HepG2 (cell line): ENCODE data around the gene NDUFB10. TPM values are rescaled to one million over a fixed set of nuclear protein-coding genes. Genes with fewer than 3 reads are reported as not detected.

Experiments
- ARID2 ChIP-seq: sonication (generic); formaldehyde crosslinking; IDR thresholded peaks from 2 replicates; pipeline ENCODE4 v1.8.1; 2022; ENCODE audit warnings: mild to moderate bottlenecking, missing genetic modification reagents, borderline replicate concordance
- BHLHE40 ChIP-seq: IDR thresholded peaks from 2 replicates; pipeline ENCODE4 v1.6.1; 2011; ENCODE audit warnings: low read length, improper control_type of control experiment
- FOXK1 ChIP-seq: sonication (generic); formaldehyde crosslinking; IDR thresholded peaks from 2 replicates; pipeline ENCODE4 v1.4.0; 2020; ENCODE audit warnings: low read depth, missing genetic modification reagents, borderline replicate concordance
- GTF3A ChIP-seq: sonication (generic); formaldehyde crosslinking; conservative IDR thresholded peaks from 2 replicates; pipeline ENCODE4 v1.4.0; 2020; ENCODE audit warnings: mild to moderate bottlenecking, missing genetic modification reagents
- HNRNPL ChIP-seq: fragments of 200-400 bp; formaldehyde crosslinking; IDR thresholded peaks from 2 replicates; pipeline ENCODE4 v1.6.1; 2017; ENCODE audit warnings: mild to moderate bottlenecking, low read depth, low read length
- IKZF1 ChIP-seq: fragments of 450-650 bp; IDR thresholded peaks from 2 replicates; pipeline ENCODE4 v1.7.1; 2016
- NFE2L2 ChIP-seq: fragments of 150-350 bp; IDR thresholded peaks from 2 replicates; pipeline ENCODE4 v1.6.1; 2014; ENCODE audit warnings: low read length
- NR3C1 ChIP-seq: sonication (generic); formaldehyde crosslinking; IDR thresholded peaks from 2 replicates; pipeline ENCODE4 v1.4.0; 2020; ENCODE audit warnings: missing genetic modification reagents
- SIX1 ChIP-seq: sonication (generic); formaldehyde crosslinking; IDR thresholded peaks from 2 replicates; pipeline ENCODE4 v1.4.0; 2020; ENCODE audit warnings: missing genetic modification reagents, borderline replicate concordance
- TEAD2 ChIP-seq: sonication (generic); formaldehyde crosslinking; IDR thresholded peaks from 2 replicates; pipeline ENCODE4 v1.9.0; 2021; ENCODE audit warnings: missing genetic modification reagents
- TRIM24 ChIP-seq: sonication (generic); formaldehyde crosslinking; IDR thresholded peaks from 2 replicates; pipeline ENCODE4 v1.8.0; 2022; ENCODE audit warnings: mild to moderate bottlenecking, missing genetic modification reagents
- TSC22D2 ChIP-seq: sonication (generic); formaldehyde crosslinking; IDR thresholded peaks from 2 replicates; pipeline ENCODE4 v1.5.1; 2020; ENCODE audit warnings: missing genetic modification reagents, mild to moderate bottlenecking, borderline replicate concordance
- U2AF2 ChIP-seq: fragments of 200-400 bp; formaldehyde crosslinking; IDR thresholded peaks from 2 replicates; pipeline ENCODE4 v1.6.1; 2017; ENCODE audit warnings: low read depth, mild to moderate bottlenecking, low read length
- ZFP90 ChIP-seq: sonication (generic); formaldehyde crosslinking; IDR thresholded peaks from 2 replicates; pipeline ENCODE4 v1.8.0; 2022; ENCODE audit warnings: missing genetic modification reagents, mild to moderate bottlenecking, inconsistent platforms, borderline replicate concordance
- ZKSCAN1 ChIP-seq: fragments of 150-350 bp; IDR thresholded peaks from 2 replicates; pipeline ENCODE4 v1.6.1; 2014; ENCODE audit warnings: low read length
- ZMYM4 ChIP-seq: sonication (generic); formaldehyde crosslinking; IDR thresholded peaks from 2 replicates; pipeline ENCODE4 v1.8.1; 2023; ENCODE audit warnings: mild to moderate bottlenecking, missing genetic modification reagents
- ZNF776 ChIP-seq: sonication (generic); formaldehyde crosslinking; IDR thresholded peaks from 2 replicates; pipeline ENCODE4 v1.4.0; 2020; ENCODE audit warnings: mild to moderate bottlenecking, missing genetic modification reagents
- ZNF850 ChIP-seq: sonication (generic); formaldehyde crosslinking; conservative IDR thresholded peaks from 2 replicates; pipeline ENCODE4 v1.9.0; 2021; ENCODE audit warnings: mild to moderate bottlenecking, missing genetic modification reagents
- polyA plus RNA-seq, 8 experiments: library from polyadenylated mRNA; depleted of rRNA in 3 of 8; stranded (reverse) in 7 of 8; unstranded in 1 of 8; fragments of >200 nt; fragmentation: Illumina TruSeq in 4 of 8; extraction: Trizol in 4 of 8; gene quantifications; 2 replicates each; pipeline versions ENCODE4 v1.2.1 to v1.2.3, GENCODE V29; 2011 to 2016; ENCODE audit warnings: low read depth in 4 of 8, missing spikeins in 1 of 8, mixed read lengths in 1 of 8; ENCODE audit not compliant: insufficient read depth in 1 of 8
- total RNA-seq, 5 experiments: library from RNA; depleted of rRNA; stranded (reverse); fragments of >200 nt; fragmentation: Illumina TruSeq; extraction: Trizol; gene quantifications; 2 replicates each; pipeline ENCODE4 v1.2.3, GENCODE V29; 2016; ENCODE audit warnings: low read depth in 1 of 5
- TF ChIP-seq, protein P1 (sequence below): sonication (generic); formaldehyde crosslinking; conservative IDR thresholded peaks from 2 replicates; pipeline ENCODE4 v1.4.0; 2020; ENCODE audit warnings: missing genetic modification reagents
- TF ChIP-seq, protein P2 (sequence below): sonication (generic); formaldehyde crosslinking; IDR thresholded peaks from 2 replicates; pipeline ENCODE4 v1.4.0; 2020; ENCODE audit warnings: mild to moderate bottlenecking, low read depth, missing genetic modification reagents
- TF ChIP-seq, protein P3 (sequence below): sonication (generic); formaldehyde crosslinking; IDR thresholded peaks from 2 replicates; pipeline ENCODE4 v1.8.1; 2023; ENCODE audit warnings: mild to moderate bottlenecking, inconsistent platforms, moderate library complexity, missing genetic modification reagents, borderline replicate concordance
- TF ChIP-seq, protein P4 (sequence below): sonication (generic); formaldehyde crosslinking; conservative IDR thresholded peaks from 2 replicates; pipeline ENCODE4 v1.4.0; 2020; ENCODE audit warnings: missing genetic modification reagents
- TF ChIP-seq, protein P5 (sequence below): sonication (generic); formaldehyde crosslinking; IDR thresholded peaks from 2 replicates; pipeline ENCODE4 v1.5.0; 2020; ENCODE audit warnings: missing genetic modification reagents, mild to moderate bottlenecking, borderline replicate concordance
- TF ChIP-seq, protein P6 (sequence below): sonication (generic); formaldehyde crosslinking; IDR thresholded peaks from 2 replicates; pipeline ENCODE4 v1.5.1; 2020; ENCODE audit warnings: mild to moderate bottlenecking, missing genetic modification reagents, moderate library complexity

The NDUFB10 gene
- total and polyA plus RNA-seq, 2 of the 13 experiments (the other 11 are each of a cell fraction or from before 2014, with no cell fraction given) = 68.6 to 157 TPM

DNA sequence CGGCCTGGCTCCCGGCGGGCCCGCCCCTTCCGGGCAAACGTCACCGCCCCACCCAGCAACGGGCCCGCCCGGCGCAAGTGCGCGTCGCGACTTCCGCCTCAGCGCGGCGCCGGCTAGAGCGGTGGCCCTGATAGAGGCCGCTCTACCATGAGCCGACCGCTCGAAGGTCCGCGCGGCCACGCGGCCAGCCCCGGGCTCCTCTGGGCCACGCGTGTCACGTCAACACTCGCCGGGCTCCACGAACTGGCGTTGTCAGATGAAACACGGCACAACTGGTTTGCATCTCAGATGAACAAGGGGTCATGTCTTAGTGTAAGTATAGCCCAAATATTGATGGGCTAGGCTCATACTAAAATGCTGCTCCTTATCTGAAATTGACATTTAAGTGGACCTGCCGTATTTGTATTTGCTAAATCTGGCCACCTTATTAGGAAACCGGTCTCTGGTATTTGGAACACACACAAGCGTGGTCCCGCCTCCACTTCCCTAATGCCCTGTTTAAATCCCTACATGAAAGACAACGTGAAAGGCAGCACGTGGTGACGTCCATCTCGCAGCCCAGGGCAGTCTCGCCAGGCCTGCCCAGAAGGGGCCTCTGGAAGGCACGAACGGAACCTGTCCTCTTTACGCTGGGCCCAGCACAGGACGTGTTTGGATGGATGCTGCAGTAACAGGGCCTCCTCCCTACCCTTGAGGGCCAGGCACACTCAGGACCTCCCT, 50.6 kb downstream of the NDUFB10 start, which contains the start of gene ZNF598 (continued):
- TF ChIP-seq, protein P1, sequence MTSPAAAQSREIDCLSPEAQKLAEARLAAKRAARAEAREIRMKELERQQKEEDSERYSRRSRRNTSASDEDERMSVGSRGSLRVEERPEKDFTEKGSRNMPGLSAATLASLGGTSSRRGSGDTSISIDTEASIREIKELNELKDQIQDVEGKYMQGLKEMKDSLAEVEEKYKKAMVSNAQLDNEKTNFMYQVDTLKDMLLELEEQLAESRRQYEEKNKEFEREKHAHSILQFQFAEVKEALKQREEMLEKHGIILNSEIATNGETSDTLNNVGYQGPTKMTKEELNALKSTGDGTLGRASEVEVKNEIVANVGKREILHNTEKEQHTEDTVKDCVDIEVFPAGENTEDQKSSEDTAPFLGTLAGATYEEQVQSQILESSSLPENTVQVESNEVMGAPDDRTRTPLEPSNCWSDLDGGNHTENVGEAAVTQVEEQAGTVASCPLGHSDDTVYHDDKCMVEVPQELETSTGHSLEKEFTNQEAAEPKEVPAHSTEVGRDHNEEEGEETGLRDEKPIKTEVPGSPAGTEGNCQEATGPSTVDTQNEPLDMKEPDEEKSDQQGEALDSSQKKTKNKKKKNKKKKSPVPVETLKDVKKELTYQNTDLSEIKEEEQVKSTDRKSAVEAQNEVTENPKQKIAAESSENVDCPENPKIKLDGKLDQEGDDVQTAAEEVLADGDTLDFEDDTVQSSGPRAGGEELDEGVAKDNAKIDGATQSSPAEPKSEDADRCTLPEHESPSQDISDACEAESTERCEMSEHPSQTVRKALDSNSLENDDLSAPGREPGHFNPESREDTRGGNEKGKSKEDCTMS (CRISPR knock-in tag) = no peak
- TF ChIP-seq, protein P2, sequence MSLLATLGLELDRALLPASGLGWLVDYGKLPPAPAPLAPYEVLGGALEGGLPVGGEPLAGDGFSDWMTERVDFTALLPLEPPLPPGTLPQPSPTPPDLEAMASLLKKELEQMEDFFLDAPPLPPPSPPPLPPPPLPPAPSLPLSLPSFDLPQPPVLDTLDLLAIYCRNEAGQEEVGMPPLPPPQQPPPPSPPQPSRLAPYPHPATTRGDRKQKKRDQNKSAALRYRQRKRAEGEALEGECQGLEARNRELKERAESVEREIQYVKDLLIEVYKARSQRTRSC (CRISPR knock-in tag) = no peak
- TF ChIP-seq BHLHE40 (peak; percentile 28; the same call in 1 of the 2 replicates), NR3C1 (CRISPR knock-in tag) (no peak), SIX1 (CRISPR knock-in tag) (peak; percentile 22; the same call in 1 of the 2 replicates), ZNF776 (CRISPR knock-in tag) (no peak), HNRNPL (no peak), ZKSCAN1 (no peak), TEAD2 (CRISPR knock-in tag) (no peak), IKZF1 (no peak), ZMYM4 (CRISPR knock-in tag) (peak; percentile 47), ARID2 (CRISPR knock-in tag) (no peak), GTF3A (CRISPR knock-in tag) (no peak), NFE2L2 (no peak), ZFP90 (CRISPR knock-in tag) (peak; percentile 91), TSC22D2 (no peak; the same call in 1 of the 2 replicates), ZNF850 (CRISPR knock-in tag) (no peak), FOXK1 (CRISPR knock-in tag) (peak; percentile 11; the same call in 1 of the 2 replicates), U2AF2 (no peak), TRIM24 (no peak)
- TF ChIP-seq, protein P3, sequence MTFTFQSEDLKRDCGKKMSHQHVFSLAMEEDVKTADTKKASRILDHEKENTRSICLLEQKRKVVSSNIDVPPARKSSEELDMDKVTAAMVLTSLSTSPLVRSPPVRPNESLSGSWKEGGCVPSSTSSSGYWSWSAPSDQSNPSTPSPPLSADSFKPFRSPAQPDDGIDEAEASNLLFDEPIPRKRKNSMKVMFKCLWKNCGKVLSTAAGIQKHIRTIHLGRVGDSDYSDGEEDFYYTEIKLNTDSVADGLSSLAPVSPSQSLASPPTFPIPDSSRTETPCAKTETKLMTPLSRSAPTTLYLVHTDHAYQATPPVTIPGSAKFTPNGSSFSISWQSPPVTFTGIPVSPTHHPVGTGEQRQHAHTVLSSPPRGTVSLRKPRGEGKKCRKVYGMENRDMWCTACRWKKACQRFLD (CRISPR knock-in tag) = no peak; the same call in 1 of the 2 replicates
- TF ChIP-seq, protein P4, sequence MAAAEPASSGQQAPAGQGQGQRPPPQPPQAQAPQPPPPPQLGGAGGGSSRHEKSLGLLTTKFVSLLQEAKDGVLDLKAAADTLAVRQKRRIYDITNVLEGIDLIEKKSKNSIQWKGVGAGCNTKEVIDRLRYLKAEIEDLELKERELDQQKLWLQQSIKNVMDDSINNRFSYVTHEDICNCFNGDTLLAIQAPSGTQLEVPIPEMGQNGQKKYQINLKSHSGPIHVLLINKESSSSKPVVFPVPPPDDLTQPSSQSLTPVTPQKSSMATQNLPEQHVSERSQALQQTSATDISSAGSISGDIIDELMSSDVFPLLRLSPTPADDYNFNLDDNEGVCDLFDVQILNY (CRISPR knock-in tag) = no peak
- TF ChIP-seq, protein P5, sequence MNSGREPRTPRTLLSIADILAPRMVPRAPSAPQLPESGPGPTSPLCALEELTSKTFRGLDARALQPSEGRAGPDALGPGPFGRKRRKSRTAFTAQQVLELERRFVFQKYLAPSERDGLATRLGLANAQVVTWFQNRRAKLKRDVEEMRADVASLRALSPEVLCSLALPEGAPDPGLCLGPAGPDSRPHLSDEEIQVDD (CRISPR knock-in tag) = no peak
- TF ChIP-seq, protein P6, sequence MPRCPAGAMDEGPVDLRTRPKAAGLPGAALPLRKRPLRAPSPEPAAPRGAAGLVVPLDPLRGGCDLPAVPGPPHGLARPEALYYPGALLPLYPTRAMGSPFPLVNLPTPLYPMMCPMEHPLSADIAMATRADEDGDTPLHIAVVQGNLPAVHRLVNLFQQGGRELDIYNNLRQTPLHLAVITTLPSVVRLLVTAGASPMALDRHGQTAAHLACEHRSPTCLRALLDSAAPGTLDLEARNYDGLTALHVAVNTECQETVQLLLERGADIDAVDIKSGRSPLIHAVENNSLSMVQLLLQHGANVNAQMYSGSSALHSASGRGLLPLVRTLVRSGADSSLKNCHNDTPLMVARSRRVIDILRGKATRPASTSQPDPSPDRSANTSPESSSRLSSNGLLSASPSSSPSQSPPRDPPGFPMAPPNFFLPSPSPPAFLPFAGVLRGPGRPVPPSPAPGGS (CRISPR knock-in tag) = peak; percentile 62; the same call in 1 of the 2 replicates
